Posterior vena cava (tissue), 2 donors: ENCODE data around the gene RBM19. TPM values are rescaled to one million over a fixed set of nuclear protein-coding genes. Genes with fewer than 3 reads are reported as not detected.
A peak's percentile ranks its signal among the peaks of the same experiment; 100 is the strongest.

ENCODE experiments used
- DNase-seq: peaks from one replicate; pipeline ENCODE4 v3.0.0-alpha.2; 2020; ENCODE audit warnings: low spot score
- intact Hi-C, 2 donors: fragments of 100-400 bp; cut with DNase I; formaldehyde crosslinking; loops; one replicate each; pipeline versions ENCODE4 v1.14.1 to v1.14.2; 2022 to 2023
- total RNA-seq, 2 donors: library from RNA; stranded (reverse); fragmentation: NEBNext Ultra II Directional; extraction: Animal tissue kit (Norgen Biotek cat#: 25700); gene quantifications; one replicate each; pipeline ENCODE4 v1.2.1, GENCODE V29; 2021
- donor health status: DM: yes; HTN: yes; CAD: no.
- donor health status: DM: yes; HTN: yes; CAD: no.

RBM19 gene
- total RNA-seq, 2 donors from 2014 or later: 23.8 to 27.7 TPM

- intact Hi-C loops: no loop called here
- peak; percentile 43 for DNase-seq
Observed at GRCh38 chr12:113803759-113804140, 162.4 kb downstream of the RBM19 start.

GRCh38 chr12:113802966-113803758 lies 163.0 kb downstream of the RBM19 start:
- peak; percentile 69 for DNase-seq
- intact Hi-C loops: no loop called here

DNA sequence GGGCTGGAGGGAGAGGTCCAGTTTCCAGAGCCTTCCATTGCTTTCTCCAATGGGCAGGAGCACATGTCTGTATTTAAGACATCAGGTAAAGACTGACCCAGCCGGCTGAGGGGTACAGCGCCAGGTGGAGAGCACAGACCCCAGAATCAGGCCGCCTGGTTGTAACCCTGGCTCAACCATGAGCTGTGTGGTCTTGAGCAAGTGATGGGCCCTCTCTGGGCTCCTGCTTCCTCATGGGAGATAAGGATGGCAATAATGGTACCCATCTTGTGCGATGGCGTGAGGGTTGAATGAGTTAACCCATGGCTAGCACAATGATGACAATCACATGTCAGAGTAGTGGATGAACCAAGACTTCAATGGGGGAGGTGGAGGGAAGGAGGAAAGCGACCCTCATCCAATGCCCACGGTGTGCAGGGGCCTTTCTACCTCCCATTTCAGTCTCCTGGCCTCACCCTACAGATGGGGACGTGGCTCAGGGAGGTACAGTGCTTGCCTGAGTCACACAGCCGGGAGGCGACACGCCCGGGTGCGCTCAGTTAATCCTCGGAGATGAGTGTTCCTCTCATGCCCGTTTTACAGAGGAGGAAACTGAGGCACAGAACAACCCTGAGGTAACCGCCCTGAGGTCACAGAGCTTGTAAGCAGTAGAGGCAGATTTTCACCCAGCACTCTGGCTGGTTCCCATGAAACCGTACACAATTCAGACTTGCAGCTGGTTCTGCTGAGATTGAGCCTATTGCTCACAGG lies 163.9 kb downstream of the RBM19 start:
- DNase-seq: peak; percentile 38
- intact Hi-C loops: no loop called here

DNA sequence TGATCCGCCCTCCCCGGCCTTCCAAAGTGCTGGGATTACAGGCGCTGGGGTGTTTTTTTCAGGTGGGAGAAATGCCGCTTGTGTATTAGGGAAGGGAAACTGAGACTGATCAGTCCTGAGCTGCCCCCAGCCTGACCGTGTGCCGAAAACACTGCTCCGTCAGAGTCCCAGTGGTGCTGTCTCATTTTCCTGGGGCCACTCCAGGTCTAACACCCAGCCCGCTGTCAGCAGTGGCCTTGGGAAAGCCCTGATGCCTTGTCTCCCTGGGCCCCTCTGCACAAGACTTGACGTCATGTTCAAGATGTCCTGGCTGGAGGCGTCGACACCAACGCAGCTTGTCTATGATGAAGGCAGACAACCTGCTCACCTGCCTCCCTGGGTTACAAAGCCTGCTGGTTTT lies 165.9 kb downstream of the RBM19 start:
- DNase-seq: no peak
- intact Hi-C loops: no loop called here

DNA sequence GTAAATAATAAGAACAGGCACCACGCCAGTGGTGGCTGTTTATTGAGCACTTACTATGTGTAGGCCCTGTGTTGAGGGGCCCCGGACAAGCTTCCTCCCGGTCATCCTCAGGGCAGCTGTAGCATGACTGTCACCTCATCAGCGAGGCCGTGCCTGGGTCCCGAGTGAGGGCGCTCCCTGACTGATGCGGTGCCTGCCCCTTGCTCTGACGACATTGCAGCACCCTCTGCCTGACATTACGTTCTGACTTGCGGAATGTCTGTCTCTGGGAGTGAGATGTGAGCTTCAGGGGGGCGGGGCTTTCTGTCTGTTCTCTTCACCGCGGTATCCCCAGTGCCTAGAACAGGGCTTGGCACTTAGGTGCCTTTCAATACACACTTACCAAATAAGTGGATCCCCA lies 167.6 kb downstream of the RBM19 start:
- intact Hi-C loops: no loop called here
- DNase-seq: peak; percentile 72

- DNase-seq: no peak
- intact Hi-C loops: no loop called here
Observed at GRCh38 chr12:113797535-113797868, 168.6 kb downstream of the RBM19 start.

DNA sequence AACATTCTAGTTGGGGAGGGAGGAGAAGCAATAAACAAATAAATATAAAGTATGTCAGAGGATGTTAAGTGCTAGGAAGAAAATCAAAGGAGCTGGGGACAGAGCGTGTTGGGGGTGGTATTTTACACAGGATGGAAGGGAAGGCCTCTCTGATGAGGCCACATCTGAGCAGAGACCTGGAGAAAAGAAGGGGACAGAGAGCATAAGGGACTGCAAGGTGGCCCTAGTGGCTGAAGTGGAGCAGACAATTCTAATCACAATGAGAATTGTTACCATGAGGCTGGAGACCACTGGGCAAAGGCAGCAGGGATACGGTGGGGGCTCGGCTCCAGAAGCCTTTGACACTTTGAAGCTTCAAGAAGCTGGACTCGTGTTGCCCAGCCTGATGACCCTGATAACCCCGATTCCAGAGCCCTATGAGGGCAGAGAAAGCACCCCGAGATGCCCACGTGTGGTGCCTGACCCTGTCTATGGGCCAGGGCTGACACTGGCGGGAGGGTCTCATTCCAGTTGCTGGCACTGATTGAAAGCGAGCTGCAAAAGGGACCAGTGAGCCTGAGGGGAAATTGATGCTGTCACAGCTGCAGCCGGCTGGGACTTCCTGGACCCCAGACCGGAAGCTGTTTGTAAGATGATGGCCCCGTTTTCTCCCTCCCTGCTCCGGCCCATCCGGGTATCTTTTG lies 169.1 kb downstream of the RBM19 start:
- intact Hi-C loops: no loop called here

DNA sequence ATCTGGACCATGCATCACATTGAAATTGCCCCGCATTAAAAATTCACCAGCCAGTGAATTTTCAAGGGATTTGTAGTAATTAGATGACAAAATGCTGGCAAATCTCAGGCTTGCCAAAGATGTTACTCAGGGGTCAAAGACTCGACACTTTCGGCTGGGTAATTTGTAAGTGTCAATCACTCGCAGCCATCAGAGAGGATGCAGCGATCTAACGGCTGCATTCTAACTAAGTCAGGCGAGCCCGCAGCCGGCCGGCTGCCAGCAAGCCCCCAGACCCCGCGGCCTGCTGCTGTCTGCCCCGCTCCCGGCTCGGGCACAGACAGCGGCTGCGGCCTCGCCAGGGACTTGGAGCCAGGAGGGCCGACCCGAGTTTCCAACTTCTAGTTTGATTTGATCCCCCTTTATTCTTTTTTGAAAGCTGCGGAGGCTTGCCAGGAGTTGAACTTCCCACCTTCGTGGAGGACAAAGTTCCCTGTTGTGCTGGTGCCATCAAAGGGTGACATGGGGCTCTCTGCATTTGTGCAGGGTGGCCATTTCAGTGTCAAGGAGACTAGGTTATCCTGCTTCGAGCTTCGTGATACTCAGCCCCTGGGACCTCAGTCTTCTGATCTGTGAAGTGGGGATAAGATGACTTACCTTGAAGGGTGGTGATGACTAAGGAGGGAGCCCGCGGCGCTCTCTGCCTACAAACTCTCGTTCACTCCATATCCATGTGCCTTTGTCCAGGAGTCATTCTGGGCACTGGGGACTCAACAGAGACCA lies 169.9 kb downstream of the RBM19 start:
- intact Hi-C loops: no loop called here
- peak; percentile 76 for DNase-seq

More for the DNA sequence above, 169.1 kb downstream of the RBM19 start:
- peak; percentile 32 for DNase-seq

- peak; percentile 58 for DNase-seq
- intact Hi-C loops: no loop called here
Observed at GRCh38 chr12:113795445-113795844, 170.7 kb downstream of the RBM19 start.

DNA sequence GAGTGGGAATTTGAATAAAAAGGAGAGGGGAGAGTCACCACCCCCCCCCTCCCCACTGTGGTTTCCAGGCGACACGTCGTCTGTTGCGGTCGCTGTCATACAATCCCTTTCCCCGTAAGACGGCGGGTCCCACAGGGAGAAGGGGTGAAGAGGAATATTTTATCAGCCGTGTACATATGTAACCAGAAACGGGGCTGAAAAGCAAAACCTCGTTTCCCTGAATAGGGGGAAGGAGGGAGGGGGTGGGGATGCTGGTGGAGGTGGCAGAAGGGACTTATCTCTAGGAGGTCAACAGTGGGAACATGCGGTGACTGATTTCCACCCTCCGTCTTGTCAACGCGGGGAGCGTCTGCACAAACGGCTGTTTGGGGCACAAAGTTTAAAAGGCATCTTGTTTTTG lies 171.4 kb downstream of the RBM19 start:
- peak; percentile 29 for DNase-seq
- intact Hi-C loops: no loop called here

GRCh38 chr12:113793250-113793649 lies 172.9 kb downstream of the RBM19 start:
- intact Hi-C loops: no loop called here
- peak; percentile 50 for DNase-seq

DNA sequence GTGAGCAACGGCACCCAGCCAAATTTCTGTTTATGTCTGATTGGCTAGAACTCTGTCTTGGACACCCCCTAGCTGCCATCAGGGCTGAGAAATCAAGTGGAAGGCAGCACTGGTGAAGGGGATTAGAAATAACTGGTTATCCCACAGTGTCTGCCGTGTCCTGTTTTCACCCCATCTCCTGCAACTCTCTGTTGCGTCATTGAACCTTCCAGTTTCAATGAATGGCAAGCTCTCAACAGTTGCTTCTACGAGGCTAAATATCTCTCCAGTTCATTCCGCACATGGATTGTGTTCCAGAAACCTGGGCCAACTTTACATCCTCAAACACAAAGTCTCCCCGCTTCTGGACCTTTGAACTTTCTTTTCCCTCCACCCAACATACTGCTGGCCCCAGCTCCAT lies 173.7 kb downstream of the RBM19 start:
- intact Hi-C loops: no loop called here
- DNase-seq: no peak

DNA sequence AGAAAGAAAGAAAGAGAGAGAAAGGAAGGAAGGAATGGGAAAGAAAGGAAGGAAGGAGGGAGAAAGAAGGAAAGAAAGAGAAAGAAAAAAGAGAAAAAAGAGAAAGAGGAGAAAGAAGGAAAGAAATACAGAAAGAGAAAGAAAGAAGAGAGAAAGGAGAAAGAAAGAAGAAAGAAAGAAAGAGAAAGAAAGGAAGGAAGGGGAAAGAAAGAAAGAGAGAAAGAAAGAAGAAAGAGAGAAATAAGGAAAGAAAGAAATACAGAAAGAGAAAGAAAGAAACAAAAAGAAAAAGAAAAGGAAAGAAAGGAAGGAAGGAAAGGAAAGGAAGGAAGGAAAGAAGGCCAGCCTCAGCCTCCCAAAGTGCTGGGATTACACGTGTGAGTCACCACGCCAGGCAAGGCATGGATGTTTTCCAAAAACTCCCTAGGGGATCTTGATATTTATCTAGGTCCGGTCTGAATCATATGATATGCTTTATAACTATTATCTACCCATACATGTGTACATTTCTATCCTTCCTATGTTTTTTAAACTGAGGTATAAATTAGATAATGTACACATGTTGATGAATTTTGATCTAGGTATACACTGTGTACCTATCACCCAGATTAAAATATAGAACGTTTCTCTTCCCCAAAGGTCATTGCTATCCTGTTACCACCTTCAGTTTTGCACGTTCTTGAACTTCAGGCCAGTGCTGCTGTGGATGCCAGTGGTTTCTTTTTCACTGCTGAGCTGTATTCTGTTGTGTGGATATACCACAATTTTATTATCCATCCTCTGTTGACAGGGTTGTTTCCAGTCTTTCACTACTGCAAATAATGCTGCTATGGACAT lies 177.9 kb downstream of the RBM19 start:
- intact Hi-C loops: loop anchor here in 1 of 2 donors (5.0 kb wide), 1 partner anchor 1609 kb away; no protein-coding TSS in a partner anchor
- DNase-seq: no peak

DNA sequence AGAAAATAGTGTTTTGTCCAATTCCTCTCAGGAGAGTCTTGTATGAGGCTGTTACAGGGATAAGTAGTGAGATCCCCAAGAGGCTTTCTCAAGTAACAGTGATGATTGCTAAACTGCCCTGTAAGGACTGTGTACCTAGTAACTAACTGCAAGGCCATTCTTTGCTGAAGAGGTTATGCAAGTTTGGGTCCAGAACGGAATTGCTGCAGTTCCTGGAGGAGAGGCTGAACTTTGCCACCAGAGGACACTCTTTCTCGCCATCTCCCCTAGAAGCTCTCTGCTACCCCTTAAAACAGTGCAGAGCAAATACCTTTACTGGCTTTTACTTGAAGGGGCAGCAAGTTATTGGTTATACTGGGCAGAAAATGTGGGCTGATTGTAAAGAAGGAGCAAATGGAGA lies 180.0 kb downstream of the RBM19 start:
- intact Hi-C loops: loop anchor here in 1 of 2 donors (5.0 kb wide), 1 partner anchor 1611 kb away; no protein-coding TSS in a partner anchor

GRCh38 chr12:113783811-113784210 lies 182.3 kb downstream of the RBM19 start:
- intact Hi-C loops: no loop called here
- DNase-seq: no peak

More for the DNA sequence above, 180.0 kb downstream of the RBM19 start:
- no peak for DNase-seq

DNA sequence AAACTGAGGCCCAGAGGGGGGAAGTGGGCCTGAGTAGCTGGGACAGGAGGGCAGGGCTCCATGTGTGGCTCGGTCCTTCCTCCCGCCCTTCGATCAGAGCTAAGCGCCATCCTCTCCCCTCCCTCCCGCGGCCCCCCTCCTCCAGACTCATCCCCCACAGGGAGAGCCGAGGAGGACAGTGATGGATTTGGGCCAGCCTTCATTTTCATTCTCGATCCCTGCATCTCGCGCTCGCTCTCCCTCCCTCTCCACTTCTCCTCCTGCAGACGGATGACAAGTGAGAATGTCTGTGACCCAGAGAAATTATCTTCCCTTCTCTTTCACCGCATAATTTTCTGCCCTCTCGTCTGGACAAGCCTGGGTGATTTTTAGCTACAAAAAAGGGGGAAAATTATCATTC lies 183.3 kb downstream of the RBM19 start:
- DNase-seq: no peak
- intact Hi-C loops: no loop called here

GRCh38 chr12:113781415-113782198 lies 184.5 kb downstream of the RBM19 start:
- intact Hi-C loops: no loop called here

GRCh38 chr12:113779774-113780173 lies 186.4 kb downstream of the RBM19 start:
- intact Hi-C loops: no loop called here
- DNase-seq: no peak

More at GRCh38 chr12:113781415-113782198, 184.5 kb downstream of the RBM19 start:
- DNase-seq: no peak
